Stimulated activated CD4-positive, alpha-beta T cell treated with anti-CD3 and anti-CD28 coated beads, Interleukin-12 subunit alpha, Interleukin-12 subunit beta, amount 100 ng/mL, for 4 hours (primary cell): ENCODE results near the gene ALG1L2.
"Not testable (repeated sequence)": the region's sequence is repeated elsewhere in the genome, so short reads cannot be mapped to it uniquely, and the experiment has no call there.

Experiments
- DNase-seq: peaks from one replicate; pipeline ENCODE4 v3.0.0-alpha.2; 2020

ALG1L2 gene

DNA sequence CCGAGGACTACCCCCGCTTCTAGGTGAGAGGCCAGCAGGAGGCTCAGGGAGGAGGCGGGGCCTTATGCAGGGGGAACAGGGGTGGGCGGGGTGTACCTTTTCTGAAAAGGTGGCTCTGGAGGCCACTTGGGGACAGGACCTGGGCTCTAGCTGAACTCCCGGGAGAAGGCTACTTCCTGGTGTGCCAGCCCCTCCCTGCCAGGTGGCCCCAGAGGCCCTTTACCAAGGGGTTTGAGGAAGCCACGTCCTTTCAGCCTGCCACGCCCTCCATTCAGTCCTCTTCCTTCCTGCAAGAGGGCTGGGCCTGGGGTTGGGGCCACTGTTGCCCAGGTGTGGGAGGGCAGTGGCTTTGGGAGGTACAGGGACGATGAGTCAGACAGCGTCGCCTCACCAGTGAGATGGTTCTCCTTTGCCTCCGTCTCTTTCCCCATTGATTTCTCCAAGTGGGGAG lies 12.9 kb downstream of the ALG1L2 start:
- peak; percentile 10 for DNase-seq

DNA sequence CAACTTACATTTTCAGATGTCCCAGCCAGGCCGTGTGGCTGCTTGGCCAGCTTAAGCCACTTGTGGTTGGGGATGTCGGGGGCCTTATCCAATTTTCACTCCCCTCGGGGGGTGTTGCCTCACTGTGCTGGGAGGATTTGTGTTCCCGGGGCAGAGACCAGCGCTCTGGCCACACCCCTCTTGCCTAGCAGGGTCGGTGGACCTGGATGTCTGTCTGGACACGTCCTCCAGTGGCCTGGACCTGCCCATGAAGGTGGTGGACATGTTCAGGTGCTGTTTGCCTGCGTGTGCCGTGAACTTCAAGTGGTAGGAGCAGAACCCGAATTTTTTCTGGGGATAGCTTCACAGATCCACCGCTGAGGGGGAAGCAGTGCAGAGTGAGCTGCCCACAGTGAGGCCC lies 14.2 kb downstream of the ALG1L2 start:
- DNase-seq: not testable (repeated sequence)

DNA sequence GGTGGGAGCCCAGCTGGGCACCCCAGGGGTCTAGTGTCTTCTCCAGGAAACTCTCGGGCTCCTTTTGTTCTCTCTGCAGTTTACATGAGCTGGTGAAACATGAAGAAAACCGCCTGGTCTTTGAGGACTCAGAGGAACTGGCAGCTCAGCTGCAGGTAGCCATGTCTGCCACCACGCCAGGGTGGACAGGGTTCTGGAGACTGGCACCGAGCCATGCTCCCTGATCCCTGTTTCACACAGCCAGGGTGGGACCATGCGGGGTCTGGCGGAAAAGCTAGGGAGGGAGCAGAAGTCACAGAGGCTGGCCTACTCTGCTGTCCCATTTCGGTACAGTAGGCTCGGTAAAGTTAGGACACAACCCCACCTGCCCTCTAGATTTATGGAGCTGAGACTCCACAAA lies 15.5 kb downstream of the ALG1L2 start:
- DNase-seq: not testable (repeated sequence)

DNA sequence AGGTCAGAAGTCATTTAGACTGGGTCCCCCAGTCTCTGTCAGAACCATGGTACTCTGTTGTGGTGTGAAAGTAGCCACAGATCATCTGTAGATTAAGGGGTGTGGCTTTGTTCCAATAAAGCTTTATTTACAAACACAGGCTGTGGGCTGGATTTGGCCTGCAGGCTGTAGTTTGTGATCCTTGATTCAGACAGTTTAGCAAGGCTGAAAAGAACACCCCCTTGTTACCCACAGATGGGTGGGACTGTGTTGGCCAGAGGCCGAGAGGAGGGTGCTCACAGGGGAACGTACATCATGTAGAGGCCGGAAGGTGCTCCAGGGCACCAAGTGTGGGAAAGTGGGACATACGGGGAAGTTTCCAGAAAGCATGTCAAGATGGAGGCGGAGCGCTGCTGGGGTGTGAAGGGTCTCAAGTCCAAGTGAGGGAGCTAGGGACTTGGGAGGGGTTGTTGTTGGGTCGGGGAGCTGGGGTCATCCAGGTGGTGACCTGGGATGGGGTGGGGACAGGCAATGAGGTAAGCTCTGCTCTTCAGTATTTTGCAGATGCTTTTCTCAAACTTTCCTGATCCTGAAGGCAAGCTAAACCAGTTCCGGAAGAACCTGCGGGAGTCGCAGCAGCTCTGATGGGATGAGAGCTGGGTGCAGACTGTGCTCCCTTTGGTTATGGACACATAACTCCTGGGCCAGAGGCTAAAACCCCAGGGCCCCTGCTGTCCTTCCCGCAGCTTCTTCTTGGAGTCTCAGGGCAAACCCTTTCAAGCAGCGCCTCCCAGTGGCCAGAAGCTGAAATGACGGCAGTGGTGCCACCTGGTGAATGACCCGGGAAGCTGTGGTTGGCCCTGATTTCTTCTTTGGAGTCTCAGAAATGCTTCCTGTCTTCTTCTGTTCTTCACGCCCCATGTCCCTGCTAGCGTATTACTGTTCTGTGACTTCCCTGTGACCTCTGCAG lies 16.3 kb downstream of the ALG1L2 start:
- DNase-seq: peak; percentile 23

DNA sequence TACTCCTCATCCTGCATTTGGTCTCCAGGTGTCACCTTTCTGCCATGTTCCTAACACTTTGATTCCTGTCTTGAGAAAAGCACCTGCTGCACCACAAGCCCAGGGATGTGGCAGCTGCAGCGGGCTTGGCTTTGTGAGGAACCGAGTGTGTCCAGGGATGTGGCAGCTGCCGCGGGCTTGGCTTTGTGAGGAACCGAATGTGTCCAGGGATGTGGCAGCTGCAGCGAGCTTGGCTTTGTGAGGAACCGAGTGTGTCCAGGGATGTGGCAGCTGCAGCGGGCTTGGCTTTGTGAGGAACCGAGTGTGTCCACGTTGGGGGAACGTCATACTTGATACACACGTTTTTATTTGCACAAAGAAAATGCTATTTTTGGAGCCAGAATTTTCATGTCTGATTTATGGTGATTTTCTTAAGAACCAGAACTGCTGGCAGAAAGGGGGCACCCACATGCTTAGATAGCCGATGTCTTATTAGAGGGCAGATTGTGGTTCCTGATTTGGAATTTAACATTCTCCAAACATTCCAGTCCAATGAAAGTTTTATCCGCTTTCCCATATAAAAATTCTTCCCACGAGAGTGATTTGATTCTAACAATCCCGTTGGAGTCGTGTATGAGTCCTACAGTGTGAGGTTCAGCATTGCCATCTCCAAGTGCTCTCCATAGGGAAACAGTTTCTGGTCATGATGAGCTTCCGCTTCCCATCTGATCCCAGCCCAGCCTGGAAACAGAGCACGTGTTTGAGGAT lies 17.2 kb downstream of the ALG1L2 start:
- DNase-seq: not testable (repeated sequence)

DNA sequence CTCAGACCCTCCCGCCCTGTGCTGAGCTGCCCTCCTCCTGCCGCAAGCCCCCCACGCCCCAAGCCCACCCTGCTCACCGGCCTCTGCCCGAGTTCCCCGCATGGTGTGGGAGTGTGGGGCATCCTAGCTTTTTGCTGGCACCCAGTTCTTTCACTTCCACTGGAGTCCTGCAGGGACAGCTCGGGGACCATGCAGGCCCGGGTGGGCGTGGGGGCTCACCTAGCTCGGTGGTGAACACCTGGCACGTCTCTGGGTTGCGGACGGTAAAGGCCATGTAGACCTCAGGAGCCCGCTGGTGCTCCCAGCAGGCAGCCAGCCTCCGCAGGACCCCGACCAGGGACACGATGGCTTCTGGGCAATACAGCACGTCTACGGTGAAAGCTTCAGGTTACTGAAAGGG lies 20.9 kb downstream of the ALG1L2 start:
- not testable (repeated sequence) for DNase-seq

DNA sequence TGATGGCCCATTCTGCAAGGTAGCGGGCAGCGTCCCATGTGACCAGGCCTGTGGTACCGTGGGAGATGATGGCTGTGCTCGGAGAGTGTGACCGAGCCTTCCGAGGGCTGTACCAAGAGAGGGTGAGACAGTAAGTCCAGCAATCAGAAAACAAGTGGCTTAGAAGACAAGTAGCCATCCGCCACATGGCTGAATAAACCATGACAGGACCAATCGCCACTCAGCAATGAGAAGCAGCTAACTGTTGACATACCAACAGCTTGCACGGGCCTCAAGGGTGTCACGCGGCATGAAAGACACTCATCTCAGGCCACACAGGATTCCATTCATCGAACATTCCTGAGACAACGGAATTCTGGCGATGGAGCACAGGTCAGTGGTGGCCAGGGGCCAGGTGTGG lies 22.6 kb downstream of the ALG1L2 start:
- not testable (repeated sequence) for DNase-seq

DNA sequence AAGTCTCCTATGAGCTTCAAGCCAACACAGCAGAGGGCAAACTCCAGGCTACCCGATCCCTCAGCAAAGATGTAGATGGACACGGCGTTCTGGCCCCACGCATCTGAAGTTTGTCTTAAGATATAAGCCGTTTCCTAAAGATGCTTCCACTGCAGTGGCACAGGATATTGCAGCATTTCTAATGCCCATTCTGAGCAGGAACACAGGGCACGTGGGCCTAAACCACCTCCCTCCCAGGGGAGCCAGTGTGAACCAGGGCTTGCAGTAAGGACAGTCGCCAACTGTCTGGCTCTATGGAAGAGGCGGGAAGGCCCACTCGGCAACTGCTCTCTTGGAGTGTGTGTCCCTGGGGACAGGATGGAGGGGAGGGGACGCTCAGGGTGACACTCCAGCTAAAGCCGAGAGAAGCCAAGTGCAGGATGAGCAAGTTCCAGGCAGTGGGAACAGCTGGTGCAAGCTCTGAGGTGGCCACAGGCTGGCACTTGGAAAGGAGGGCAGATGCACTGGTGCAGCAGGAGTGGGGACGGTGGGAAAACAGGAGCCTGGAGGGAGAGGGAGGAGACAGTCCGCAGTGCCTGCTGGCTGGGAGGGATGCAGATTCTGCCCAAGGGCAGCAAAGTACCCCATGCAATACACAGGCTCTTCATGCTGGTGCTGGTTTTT lies 25.8 kb downstream of the ALG1L2 start:
- DNase-seq: not testable (repeated sequence)

DNA sequence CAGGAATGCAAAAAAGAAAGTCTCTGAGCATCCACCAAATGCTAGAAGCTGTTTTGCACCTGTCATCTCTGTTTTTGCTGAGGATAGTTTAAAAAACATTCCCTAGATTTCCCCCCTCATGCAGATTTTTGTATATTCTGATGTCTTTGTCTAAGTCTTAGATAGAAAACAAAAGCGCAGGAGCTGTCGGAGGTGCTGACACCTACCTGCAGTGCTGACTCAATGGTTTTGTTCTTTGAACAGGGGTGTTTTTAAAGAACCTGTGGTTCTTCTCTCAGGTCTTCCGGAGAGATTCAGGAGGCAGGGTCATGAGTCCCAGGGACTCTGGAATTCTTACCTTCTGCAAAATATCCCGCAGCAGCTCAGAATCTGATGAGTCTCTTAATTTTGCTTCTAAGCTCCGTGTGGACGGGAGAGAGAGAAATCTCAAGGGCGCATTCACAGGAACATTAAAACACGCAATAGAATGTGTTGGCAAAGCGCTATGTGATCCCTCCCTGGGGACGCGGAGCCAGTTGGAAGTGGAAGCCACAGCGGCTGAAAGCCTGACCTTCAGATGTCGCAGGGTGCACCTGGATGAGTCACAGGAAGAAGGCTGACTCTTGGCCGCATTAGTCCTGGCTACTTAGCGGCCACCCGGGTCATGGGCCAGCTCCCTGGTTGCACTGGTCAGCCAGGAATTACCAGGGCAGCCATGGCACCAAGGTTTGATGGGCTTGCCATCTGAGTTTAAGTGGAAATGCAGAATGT lies 27.4 kb downstream of the ALG1L2 start:
- DNase-seq: not testable (repeated sequence)

DNA sequence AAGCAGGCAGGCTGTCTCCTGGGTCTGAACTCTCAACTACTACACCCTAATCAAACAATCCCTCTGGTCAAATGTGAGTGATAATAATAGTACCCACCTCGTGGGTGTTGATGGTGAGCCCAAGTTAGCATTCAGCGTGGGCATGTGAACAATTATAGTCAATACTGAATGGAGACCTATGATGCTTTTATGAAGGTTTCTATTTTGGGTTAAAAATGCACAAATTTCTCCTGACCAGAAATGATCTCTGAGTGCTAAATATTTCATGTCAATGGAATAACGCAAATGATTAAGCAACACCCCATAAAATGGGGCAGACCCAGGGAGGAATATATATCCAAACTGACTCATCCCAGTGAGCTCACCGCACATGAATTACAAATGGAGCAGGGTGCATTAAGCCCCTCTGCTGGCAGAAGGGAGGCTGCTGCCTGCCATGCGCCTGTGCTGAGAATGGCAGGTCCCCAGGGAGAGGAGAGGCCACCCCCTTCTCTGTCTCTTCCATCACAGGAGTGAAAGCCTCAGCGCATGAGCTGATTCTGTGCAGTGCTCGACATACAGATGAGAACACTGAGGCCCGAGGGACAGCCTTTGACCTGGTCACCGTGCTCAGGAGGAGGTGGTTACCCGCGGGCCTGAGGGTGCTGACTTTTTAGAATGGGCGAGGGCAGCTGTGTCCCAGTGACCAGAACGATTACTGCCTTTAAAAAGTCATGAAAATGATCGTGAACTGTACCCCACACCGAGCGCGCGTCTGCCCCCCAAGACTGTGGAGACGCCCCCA lies 28.9 kb downstream of the ALG1L2 start:
- not testable (repeated sequence) for DNase-seq

DNA sequence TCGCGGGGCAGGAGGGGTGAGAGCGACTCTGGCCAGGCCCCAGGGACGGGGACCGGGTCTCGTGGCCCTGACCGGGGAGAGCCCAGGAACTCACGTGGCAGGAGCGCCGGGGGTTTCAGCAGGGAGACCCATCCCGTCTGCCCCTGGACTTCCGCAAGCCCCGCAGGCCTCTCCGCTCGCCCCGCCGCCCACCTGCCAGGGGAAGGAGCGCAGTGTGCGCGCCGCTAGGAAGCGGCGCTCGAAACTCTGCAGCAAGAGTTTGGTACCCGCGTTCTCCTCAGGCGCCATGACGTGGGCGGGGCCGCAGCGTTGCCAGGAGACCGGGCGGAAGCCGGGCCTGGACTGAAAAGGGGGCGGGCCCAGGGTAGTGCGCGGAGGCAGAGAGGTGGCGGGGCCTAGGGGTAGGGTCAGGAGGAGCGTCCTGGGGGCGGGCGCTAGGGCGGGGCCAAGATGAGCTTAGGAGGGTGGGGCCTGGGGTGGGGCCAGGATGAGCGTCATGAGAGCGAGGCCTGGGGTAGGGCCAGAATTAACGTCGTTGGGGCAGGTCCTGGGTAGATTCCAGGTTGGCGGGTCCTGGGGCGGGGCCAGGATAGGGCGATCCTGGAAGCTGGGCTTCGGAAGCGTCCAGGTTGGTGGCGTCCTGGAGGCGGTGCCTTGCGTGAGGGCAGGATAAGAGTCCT lies 29.7 kb downstream of the ALG1L2 start:
- peak; percentile 100 for DNase-seq

DNA sequence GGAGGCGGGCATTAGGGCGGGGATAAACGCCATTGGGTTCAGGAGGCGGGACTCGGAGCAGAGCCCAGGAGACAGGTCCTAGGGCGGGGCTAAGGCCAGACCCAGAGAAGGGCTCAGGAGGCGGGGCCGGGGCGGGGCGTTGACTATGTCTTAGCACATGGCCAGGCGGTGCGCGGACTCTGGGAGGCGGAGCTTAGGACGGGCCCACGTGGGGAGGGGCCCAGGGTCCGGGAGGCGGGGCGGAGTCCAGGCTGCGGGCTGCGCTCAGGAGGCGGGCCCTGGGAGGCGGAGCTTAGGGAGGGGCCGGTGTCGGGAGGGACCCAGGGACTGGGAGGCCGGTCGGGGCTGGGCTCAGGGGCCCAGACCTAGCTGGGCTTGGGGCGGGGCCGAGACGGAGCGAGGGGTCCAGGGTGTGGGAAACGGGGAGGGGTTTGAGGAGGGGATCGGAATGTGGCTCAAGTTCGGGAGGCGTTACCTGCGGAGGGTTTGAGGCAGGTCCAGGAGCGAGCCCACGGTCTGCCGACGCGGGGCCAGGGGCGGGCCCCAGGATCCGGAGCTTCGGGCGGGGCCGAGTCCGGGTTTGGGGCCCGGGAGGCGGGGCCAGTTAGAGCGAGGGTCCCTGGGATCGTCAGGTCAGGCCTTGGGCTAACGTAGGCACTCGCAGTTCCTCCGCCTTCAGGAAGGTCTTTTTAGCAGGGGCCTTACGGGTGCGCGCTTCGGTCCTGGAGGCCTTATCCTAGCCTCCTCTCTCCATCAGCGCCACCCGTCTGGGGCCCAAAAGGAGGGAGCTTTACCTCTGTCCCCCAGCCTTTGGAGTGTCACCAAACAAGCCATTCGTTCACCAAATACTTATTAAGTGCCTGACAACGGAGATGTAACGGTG lies 30.5 kb downstream of the ALG1L2 start:
- DNase-seq: peak; percentile 100

DNA sequence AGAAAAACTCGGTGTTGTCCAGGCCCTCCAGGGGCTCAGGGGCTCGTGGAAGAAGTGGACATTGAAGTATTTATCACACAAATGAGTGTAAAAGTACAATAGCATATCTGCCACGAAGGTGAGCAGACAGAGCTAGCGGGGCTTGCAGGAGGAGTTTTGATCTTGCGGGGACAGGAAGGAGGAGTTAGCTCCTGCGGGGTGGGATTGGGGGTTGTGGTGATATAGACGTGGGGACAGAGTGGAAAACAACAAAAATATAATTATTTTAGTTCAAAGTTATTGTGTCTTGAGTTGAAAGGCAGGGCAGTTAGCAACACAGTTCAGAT lies 31.1 kb downstream of the ALG1L2 start:
- DNase-seq: not testable (repeated sequence)

DNA sequence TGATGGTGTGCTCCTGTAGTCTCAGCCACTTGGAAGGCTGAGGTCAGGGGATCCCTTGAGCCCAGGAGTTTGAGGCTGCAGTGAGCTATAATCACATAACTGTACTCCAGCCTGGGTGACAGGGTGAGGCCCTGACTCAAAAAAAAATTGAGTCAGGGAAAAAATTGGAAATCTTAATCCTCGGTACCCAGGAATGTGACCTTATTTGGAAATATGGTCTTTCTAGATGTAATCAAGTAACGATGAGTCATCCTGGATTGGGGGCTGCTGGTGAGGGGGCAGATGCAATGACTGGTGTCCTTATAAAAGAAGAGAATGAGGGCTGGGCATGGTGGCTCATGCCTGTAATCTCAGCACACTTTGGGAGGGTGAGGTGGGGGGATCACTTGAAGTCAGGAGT lies 33.8 kb downstream of the ALG1L2 start:
- not testable (repeated sequence) for DNase-seq

DNA sequence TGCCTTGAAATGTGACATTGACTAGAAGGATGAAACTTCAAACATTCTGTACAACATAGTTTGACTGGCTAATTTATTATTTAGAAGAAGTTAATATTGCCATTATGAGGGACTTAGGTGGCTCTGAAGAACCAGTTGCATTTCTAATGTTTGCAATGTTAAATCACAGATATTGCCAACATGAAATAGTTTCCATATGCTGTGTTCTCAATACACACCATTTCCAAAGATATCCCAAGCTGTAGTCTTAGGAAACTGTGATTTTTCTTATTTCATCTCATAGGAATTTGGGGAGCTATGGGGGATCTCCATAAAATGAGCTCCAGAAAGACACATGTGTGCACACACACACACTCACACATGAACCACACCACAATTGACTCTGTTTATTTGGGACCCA lies 36.3 kb downstream of the ALG1L2 start:
- DNase-seq: no peak

DNA sequence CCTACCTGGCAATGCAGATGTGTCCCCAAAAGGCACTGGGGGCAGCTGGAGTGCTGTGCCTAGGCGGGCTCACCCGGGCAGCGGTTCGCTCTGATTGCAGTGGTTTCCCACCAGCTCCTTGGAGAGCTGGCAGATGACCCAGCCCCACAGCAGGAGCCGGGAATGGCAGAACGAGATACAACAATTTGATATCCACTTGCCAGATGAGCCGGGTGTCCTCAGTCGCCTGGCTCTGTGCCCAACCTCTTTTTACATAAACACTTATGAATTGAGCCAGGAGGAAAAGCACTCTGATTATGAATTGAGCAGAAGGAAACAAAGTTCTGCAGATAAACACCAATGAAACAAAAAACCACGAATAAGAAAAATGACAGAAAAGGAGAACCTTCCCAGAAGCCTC lies 38.2 kb downstream of the ALG1L2 start:
- not testable (repeated sequence) for DNase-seq

DNA sequence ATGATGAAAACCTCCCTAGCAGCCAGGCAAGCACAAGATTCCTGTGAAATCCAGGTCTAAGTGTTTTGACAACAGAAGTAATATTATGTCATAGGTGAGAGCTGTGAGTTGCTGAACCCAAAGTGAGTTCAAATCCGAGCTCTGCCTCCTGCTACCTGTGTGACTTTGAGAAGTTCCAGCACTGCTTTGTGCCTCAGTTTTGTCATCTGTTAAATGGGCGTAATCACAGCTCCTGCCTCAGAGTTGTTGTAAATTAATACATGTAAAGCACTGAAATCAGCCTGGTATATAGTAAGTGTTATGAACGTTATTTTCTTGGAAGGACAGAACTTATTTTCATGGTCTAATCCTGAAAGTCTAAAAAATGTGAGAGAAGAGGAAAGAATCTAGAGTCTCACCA lies 38.7 kb downstream of the ALG1L2 start:
- not testable (repeated sequence) for DNase-seq

DNA sequence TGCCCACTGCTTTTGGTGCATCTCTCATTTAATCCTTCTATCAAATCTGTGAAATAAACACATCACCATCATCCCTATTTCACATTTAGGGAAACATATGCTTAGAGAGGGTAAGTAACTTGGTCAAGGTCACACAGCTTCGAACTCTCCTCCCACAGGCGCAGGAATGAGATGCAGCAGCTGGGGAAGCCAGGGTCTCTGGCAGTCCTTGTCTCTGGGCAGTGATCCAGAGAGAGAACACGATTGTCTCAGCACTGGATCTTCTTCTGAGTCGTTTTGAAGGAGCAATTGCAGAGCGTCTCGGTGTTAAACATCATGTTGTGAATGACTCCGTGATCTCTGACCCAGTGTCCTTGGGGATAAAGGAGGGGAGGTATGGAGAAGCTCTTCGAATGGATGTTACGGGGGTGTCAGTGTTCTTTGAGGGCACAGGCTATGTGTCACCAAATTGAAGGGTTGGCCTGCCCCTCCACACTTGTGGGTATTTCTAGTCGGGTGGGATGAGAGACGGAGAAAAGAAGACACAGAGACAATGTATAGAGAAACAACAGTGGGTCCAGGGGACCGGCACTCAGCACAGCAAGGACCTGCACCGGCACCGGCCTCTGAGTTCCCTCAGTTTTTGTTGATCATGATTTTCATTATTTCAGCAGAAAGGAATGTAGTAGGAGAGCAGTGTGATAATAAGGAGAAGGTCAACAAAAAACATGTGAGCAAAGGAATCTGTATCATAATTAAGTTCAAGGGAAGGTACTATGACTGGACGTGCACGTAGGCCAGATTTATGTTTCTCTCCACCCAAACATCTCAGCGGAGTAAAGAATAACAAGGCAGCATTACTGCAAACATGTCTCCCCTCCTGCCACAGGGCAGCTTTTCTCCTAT lies 41.5 kb downstream of the ALG1L2 start:
- DNase-seq: not testable (repeated sequence)

DNA sequence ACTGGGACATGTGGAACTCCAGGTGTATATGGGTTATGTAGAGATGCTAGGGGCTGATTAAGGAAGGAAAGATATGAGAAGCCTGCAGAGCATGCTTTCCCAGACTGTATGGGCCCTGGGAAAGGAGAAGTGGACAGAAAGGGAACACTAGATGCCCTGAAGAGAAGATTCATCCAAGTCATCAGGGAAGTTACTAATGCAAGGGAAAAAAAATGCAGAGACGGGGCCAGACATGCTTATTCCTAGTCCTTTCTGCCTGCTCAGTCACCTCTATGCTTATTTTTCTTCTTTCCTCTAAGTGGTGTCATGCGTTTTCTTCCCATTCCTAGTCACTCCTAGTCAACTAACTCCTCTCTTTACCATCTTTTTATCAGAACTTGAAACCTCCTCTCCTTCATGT lies 43.8 kb downstream of the ALG1L2 start:
- not testable (repeated sequence) for DNase-seq
